HepG2 (cell line): Measurements from ENCODE around the gene ADGRD1. TPM values are rescaled to one million over a fixed set of nuclear protein-coding genes. Genes with fewer than 3 reads are reported as not detected.
A peak's percentile ranks its signal among the peaks of the same experiment; 100 is the strongest.

Experiments used
- DDIT3 ChIP-seq: sonication (generic); formaldehyde crosslinking; IDR thresholded peaks from 2 replicates; pipeline ENCODE4 v1.4.0; 2020; ENCODE audit warnings: mild to moderate bottlenecking, missing genetic modification reagents
- HMG20A ChIP-seq: IDR thresholded peaks from 2 replicates; pipeline ENCODE4 v1.6.1; 2016; ENCODE audit warnings: borderline replicate concordance
- MAZ ChIP-seq, 2 experiments: sonication (generic) in 1 of 2; formaldehyde crosslinking in 1 of 2; IDR thresholded peaks; 2 replicates each; pipeline versions ENCODE4 v1.5.0 to v1.6.1; 2012 to 2020; ENCODE audit warnings: low read depth in 2 of 2, mild to moderate bottlenecking in 2 of 2, borderline replicate concordance in 1 of 2, improper control_type of control experiment in 1 of 2, low read length in 1 of 2, missing genetic modification reagents in 1 of 2, moderate library complexity in 1 of 2
- MBNL3 ChIP-seq: fragments of 250-450 bp; sonication (Bioruptor Pico); conservative IDR thresholded peaks from 2 replicates; pipeline ENCODE4 v1.8.0; 2022; ENCODE audit warnings: mild to moderate bottlenecking, inconsistent platforms
- MEF2D ChIP-seq: sonication (generic); formaldehyde crosslinking; IDR thresholded peaks from 2 replicates; pipeline ENCODE4 v1.5.1; 2020; ENCODE audit warnings: mild to moderate bottlenecking, missing genetic modification reagents
- POGZ ChIP-seq: sonication (generic); formaldehyde crosslinking; IDR thresholded peaks from 2 replicates; pipeline ENCODE4 v1.4.0; 2020; ENCODE audit warnings: mild to moderate bottlenecking, missing genetic modification reagents
- PTBP1 ChIP-seq: fragments of 200-400 bp; formaldehyde crosslinking; IDR thresholded peaks from 2 replicates; pipeline ENCODE4 v1.6.1; 2018; ENCODE audit warnings: low read length, low read depth; ENCODE audit not compliant: poor library complexity, severe bottlenecking
- SIX1 ChIP-seq: sonication (generic); formaldehyde crosslinking; IDR thresholded peaks from 2 replicates; pipeline ENCODE4 v1.4.0; 2020; ENCODE audit warnings: missing genetic modification reagents, borderline replicate concordance
- SP4 ChIP-seq: sonication (generic); formaldehyde crosslinking; IDR thresholded peaks from 2 replicates; pipeline ENCODE4 v1.8.1; 2023; ENCODE audit warnings: mild to moderate bottlenecking, missing genetic modification reagents
- SPEN ChIP-seq: sonication (generic); formaldehyde crosslinking; IDR thresholded peaks from 2 replicates; pipeline ENCODE4 v1.5.1; 2020; ENCODE audit warnings: low read depth, mild to moderate bottlenecking, missing genetic modification reagents
- ZFP36 ChIP-seq: fragments of 150-350 bp; IDR thresholded peaks from 2 replicates; pipeline ENCODE4 v1.6.1; 2018; ENCODE audit warnings: borderline replicate concordance, low read length, low read depth; ENCODE audit not compliant: partially characterized antibody
- ZNF274 ChIP-seq: sonication (generic); formaldehyde crosslinking; IDR thresholded peaks from 2 replicates; pipeline ENCODE4 v1.5.1; 2020; ENCODE audit warnings: mild to moderate bottlenecking, missing genetic modification reagents
- ZNF724P ChIP-seq: sonication (generic); formaldehyde crosslinking; IDR thresholded peaks from 2 replicates; pipeline ENCODE4 v1.8.0; 2022; ENCODE audit warnings: missing genetic modification reagents, borderline replicate concordance
- ZNF839 ChIP-seq: sonication (generic); formaldehyde crosslinking; IDR thresholded peaks from 2 replicates; pipeline ENCODE4 v1.4.0; 2020; ENCODE audit warnings: missing genetic modification reagents, mild to moderate bottlenecking, borderline replicate concordance
- polyA plus RNA-seq, 8 experiments: library from polyadenylated mRNA; depleted of rRNA in 3 of 8; stranded (reverse) in 7 of 8; unstranded in 1 of 8; fragments of >200 nt; fragmentation: Illumina TruSeq in 4 of 8; extraction: Trizol in 4 of 8; gene quantifications; 2 replicates each; pipeline versions ENCODE4 v1.2.1 to v1.2.3, GENCODE V29; 2011 to 2016; ENCODE audit warnings: low read depth in 4 of 8, missing spikeins in 1 of 8, mixed read lengths in 1 of 8; ENCODE audit not compliant: insufficient read depth in 1 of 8
- total RNA-seq, 5 experiments: library from RNA; depleted of rRNA; stranded (reverse); fragments of >200 nt; fragmentation: Illumina TruSeq; extraction: Trizol; gene quantifications; 2 replicates each; pipeline ENCODE4 v1.2.3, GENCODE V29; 2016; ENCODE audit warnings: low read depth in 1 of 5
- TF ChIP-seq, protein P1 (sequence below): sonication (generic); formaldehyde crosslinking; IDR thresholded peaks from 2 replicates; pipeline ENCODE4 v1.5.0; 2020; ENCODE audit warnings: mild to moderate bottlenecking, missing genetic modification reagents, borderline replicate concordance
- TF ChIP-seq, protein P2 (sequence below): sonication (generic); formaldehyde crosslinking; IDR thresholded peaks from 2 replicates; pipeline ENCODE4 v1.8.1; 2023; ENCODE audit warnings: mild to moderate bottlenecking, inconsistent platforms, moderate library complexity, missing genetic modification reagents, borderline replicate concordance
- TF ChIP-seq, protein P3 (sequence below): sonication (generic); formaldehyde crosslinking; IDR thresholded peaks from 2 replicates; pipeline ENCODE4 v1.8.0; 2022; ENCODE audit warnings: missing genetic modification reagents, mild to moderate bottlenecking, inconsistent platforms, borderline replicate concordance
- TF ChIP-seq, protein P4 (sequence below): sonication (generic); formaldehyde crosslinking; IDR thresholded peaks from 2 replicates; pipeline ENCODE4 v1.5.1; 2020; ENCODE audit warnings: mild to moderate bottlenecking, missing genetic modification reagents, moderate library complexity

Gene ADGRD1
- total and polyA plus RNA-seq, 2 of the 13 experiments (the other 11 are each of a cell fraction or from before 2014, with no cell fraction given), result 0.46 to 12.4 TPM

- TF ChIP-seq, protein P1, sequence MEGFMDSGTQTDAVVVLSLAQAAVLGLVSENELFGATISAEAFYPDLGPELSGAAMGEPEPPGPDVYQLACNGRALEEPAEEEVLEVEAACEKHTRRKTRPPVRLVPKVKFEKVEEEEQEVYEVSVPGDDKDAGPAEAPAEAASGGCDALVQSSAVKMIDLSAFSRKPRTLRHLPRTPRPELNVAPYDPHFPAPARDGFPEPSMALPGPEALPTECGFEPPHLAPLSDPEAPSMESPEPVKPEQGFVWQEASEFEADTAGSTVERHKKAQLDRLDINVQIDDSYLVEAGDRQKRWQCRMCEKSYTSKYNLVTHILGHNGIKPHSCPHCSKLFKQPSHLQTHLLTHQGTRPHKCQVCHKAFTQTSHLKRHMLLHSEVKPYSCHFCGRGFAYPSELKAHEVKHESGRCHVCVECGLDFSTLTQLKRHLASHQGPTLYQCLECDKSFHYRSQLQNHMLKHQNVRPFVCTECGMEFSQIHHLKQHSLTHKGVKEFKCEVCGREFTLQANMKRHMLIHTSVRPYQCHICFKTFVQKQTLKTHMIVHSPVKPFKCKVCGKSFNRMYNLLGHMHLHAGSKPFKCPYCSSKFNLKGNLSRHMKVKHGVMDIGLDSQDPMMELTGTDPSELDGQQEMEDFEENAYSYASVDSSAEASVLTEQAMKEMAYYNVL (CRISPR knock-in tag), result 0 out of 2 replicates have a peak, but pooled peaks have one; percentile 40
- TF ChIP-seq ZNF274, result no peak
- TF ChIP-seq, protein P2, sequence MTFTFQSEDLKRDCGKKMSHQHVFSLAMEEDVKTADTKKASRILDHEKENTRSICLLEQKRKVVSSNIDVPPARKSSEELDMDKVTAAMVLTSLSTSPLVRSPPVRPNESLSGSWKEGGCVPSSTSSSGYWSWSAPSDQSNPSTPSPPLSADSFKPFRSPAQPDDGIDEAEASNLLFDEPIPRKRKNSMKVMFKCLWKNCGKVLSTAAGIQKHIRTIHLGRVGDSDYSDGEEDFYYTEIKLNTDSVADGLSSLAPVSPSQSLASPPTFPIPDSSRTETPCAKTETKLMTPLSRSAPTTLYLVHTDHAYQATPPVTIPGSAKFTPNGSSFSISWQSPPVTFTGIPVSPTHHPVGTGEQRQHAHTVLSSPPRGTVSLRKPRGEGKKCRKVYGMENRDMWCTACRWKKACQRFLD (CRISPR knock-in tag), result no peak
- TF ChIP-seq ZFP36, result no peak
- TF ChIP-seq PTBP1, result no peak
- no peak for TF ChIP-seq MBNL3 (CRISPR knock-in tag)
- peak; percentile 84; the same call in 1 of the 2 replicates for TF ChIP-seq MEF2D (CRISPR knock-in tag)
- no peak for TF ChIP-seq ZNF839 (CRISPR knock-in tag)
- no peak for TF ChIP-seq SIX1 (CRISPR knock-in tag)
- TF ChIP-seq DDIT3 (CRISPR knock-in tag), result no peak
- TF ChIP-seq SPEN (CRISPR knock-in tag), result no peak
- no peak for TF ChIP-seq ZNF724P (CRISPR knock-in tag)
- TF ChIP-seq POGZ (CRISPR knock-in tag), result no peak
- TF ChIP-seq MAZ (IDR thresholded peaks at IDR 0.05; ENCODE audit: borderline replicate concordance, low read depth, low read length), result no peak
- TF ChIP-seq MAZ (CRISPR knock-in tag; IDR thresholded peaks at IDR 0.05; ENCODE audit: low read depth), result no peak
- TF ChIP-seq, protein P3, sequence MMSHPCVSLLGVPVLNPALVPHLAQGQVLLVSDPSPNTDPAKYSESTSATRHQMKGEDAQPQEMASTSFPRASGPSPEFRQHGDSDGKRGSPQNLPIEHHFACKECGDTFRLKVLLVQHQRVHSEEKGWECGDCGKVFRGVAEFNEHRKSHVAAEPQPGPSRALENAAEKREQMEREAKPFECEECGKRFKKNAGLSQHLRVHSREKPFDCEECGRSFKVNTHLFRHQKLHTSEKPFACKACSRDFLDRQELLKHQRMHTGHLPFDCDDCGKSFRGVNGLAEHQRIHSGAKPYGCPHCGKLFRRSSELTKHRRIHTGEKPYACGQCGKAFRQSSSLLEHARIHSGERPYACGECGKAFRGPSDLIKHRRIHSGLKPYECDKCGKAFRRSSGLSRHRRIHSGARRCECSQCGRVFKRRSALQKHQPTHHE (CRISPR knock-in tag), result no peak
- no peak for TF ChIP-seq HMG20A (CRISPR knock-in tag)
- TF ChIP-seq, protein P4, sequence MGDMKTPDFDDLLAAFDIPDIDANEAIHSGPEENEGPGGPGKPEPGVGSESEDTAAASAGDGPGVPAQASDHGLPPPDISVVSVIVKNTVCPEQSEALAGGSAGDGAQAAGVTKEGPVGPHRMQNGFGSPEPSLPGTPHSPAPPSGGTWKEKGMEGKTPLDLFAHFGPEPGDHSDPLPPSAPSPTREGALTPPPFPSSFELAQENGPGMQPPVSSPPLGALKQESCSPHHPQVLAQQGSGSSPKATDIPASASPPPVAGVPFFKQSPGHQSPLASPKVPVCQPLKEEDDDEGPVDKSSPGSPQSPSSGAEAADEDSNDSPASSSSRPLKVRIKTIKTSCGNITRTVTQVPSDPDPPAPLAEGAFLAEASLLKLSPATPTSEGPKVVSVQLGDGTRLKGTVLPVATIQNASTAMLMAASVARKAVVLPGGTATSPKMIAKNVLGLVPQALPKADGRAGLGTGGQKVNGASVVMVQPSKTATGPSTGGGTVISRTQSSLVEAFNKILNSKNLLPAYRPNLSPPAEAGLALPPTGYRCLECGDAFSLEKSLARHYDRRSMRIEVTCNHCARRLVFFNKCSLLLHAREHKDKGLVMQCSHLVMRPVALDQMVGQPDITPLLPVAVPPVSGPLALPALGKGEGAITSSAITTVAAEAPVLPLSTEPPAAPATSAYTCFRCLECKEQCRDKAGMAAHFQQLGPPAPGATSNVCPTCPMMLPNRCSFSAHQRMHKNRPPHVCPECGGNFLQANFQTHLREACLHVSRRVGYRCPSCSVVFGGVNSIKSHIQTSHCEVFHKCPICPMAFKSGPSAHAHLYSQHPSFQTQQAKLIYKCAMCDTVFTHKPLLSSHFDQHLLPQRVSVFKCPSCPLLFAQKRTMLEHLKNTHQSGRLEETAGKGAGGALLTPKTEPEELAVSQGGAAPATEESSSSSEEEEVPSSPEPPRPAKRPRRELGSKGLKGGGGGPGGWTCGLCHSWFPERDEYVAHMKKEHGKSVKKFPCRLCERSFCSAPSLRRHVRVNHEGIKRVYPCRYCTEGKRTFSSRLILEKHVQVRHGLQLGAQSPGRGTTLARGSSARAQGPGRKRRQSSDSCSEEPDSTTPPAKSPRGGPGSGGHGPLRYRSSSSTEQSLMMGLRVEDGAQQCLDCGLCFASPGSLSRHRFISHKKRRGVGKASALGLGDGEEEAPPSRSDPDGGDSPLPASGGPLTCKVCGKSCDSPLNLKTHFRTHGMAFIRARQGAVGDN (CRISPR knock-in tag), result peak; percentile 67
- TF ChIP-seq SP4 (CRISPR knock-in tag), result no peak
Observed at GRCh38 chr12:130953771-130954543, at the start of gene ADGRD1 (continued).
